Lung microvascular endothelial cell (primary cell): ENCODE measurements around the gene SLAMF1. TPM values are rescaled to one million over a fixed set of nuclear protein-coding genes. Genes with fewer than 3 reads are reported as not detected.
"Not testable (repeated sequence)": the region's sequence is repeated elsewhere in the genome, so short reads cannot be mapped to it uniquely, and the experiment has no call there.

Experiments
- DNase-seq, 2 donors: peaks; one replicate each; pipeline versions ENCODE4 v3.0.0 to v3.0.0-alpha.2; 2010; ENCODE audit warnings: low read depth in 2 of 2
- total RNA-seq: library from RNA; depleted of rRNA; stranded (reverse); fragments of >200 nt; gene quantifications from 2 replicates; pipeline ENCODE4 v1.2.1, GENCODE V29; 2014

The SLAMF1 gene
- total RNA-seq, 1 donor from 2014 or later: not detected

- no peak for DNase-seq
Observed at GRCh38 chr1:160640359-160641123, 6.3 kb downstream of the SLAMF1 start.

- DNase-seq: peak; percentile 29 to 56
Observed at GRCh38 chr1:160639652-160640051, 7.2 kb downstream of the SLAMF1 start.

GRCh38 chr1:160638926-160639325 is 7.9 kb downstream of the SLAMF1 start:
- DNase-seq: no peak

- DNase-seq: no peak
Observed at GRCh38 chr1:160638540-160638857, 8.3 kb downstream of the SLAMF1 start.

GRCh38 chr1:160637821-160638539 is 8.9 kb downstream of the SLAMF1 start:
- DNase-seq: peak; percentile 30 to 62

- no peak for DNase-seq
Observed at GRCh38 chr1:160637065-160637464, 9.8 kb downstream of the SLAMF1 start.

- no peak for DNase-seq
Observed at GRCh38 chr1:160636547-160636946, 10.3 kb downstream of the SLAMF1 start.

GRCh38 chr1:160636076-160636475 is 10.8 kb downstream of the SLAMF1 start:
- peak in 1 of 2 donors; percentile 94 for DNase-seq

GRCh38 chr1:160634543-160635491 is 12.0 kb downstream of the SLAMF1 start:
- DNase-seq: no peak

- DNase-seq: no peak
Observed at GRCh38 chr1:160633330-160633903, 13.4 kb downstream of the SLAMF1 start.

GRCh38 chr1:160631983-160632625 is 14.7 kb downstream of the SLAMF1 start:
- DNase-seq: no peak

- no peak for DNase-seq
Observed at GRCh38 chr1:160630523-160631451, 16.1 kb downstream of the SLAMF1 start.

- no peak for DNase-seq
Observed at GRCh38 chr1:160629286-160630210, 17.3 kb downstream of the SLAMF1 start.

GRCh38 chr1:160628799-160629263 is 18.0 kb downstream of the SLAMF1 start:
- DNase-seq: no peak

GRCh38 chr1:160627677-160628289 is 19.1 kb downstream of the SLAMF1 start:
- not testable (repeated sequence) for DNase-seq

- no peak for DNase-seq
Observed at GRCh38 chr1:160626509-160627342, 20.1 kb downstream of the SLAMF1 start.
